Naive thymus-derived CD4-positive, alpha-beta T cell (primary cell): ENCODE results near the gene CBFA2T2. TPM values are rescaled to one million over a fixed set of nuclear protein-coding genes. Genes with fewer than 3 reads are reported as not detected.
A peak's percentile ranks its signal among the peaks of the same experiment; 100 is the strongest.
"Not testable (repeated sequence)": the region's sequence is repeated elsewhere in the genome, so short reads cannot be mapped to it uniquely, and the experiment has no call there.

Experiments
- ATAC-seq: fragments of 150-1000 bp; cut with Tn5 transposase; 2 replicates; pipeline ENCODE4 v1.10.0; 2021; ENCODE audit warnings: mild to moderate bottlenecking, moderate library complexity
- CTCF ChIA-PET: fragments of 350-600 bp; sonication (Branson Sonifier 250); formaldehyde crosslinking; loops from one replicate; lab custom pipeline; 2021; ENCODE audit warnings: antibody characterized with exemption; lab: Charles Lee
- POLR2A ChIA-PET: fragments of 350-600 bp; sonication (Branson Sonifier 250); formaldehyde crosslinking; loops from one replicate; lab custom pipeline; 2021; ENCODE audit warnings: antibody characterized with exemption, inconsistent platforms; lab: Charles Lee
- DNase-seq, 9 donors: peaks; one replicate each; pipeline versions ENCODE4 v3.0.0 to v3.0.0-alpha.2; 2020 to 2022; ENCODE audit warnings: mixed read lengths in 1 of 9
- H3K27ac ChIP-seq: one replicate; pipeline ENCODE4 v1.7.0; 2013; ENCODE audit warnings: mild to moderate bottlenecking, low read depth, low read length, moderate library complexity
- H3K27me3 ChIP-seq, 2 donors: one replicate each; pipeline ENCODE4 v1.7.0; 2013; ENCODE audit warnings: low read length in 2 of 2, mild to moderate bottlenecking in 2 of 2, moderate library complexity in 2 of 2; ENCODE audit not compliant: control insufficient read depth in 2 of 2, insufficient read depth in 2 of 2
- H3K36me3 ChIP-seq, 3 experiments: 1 replicate in 2 of 3; 2 replicates in 1 of 3; pipeline ENCODE4 v1.7.0; 2013; ENCODE audit warnings: low read length in 3 of 3, mild to moderate bottlenecking in 3 of 3, moderate library complexity in 1 of 3; ENCODE audit not compliant: insufficient read depth in 3 of 3, control insufficient read depth in 2 of 3
- H3K4me1 ChIP-seq, 2 donors: one replicate each; pipeline ENCODE4 v1.7.0; 2013; ENCODE audit warnings: low read length in 2 of 2, mild to moderate bottlenecking in 2 of 2, moderate library complexity in 1 of 2; ENCODE audit not compliant: control insufficient read depth in 2 of 2, insufficient read depth in 2 of 2
- H3K4me3 ChIP-seq: 2 replicates; pipeline ENCODE4 v1.7.0; 2013; ENCODE audit warnings: mild to moderate bottlenecking, low read length
- H3K9me3 ChIP-seq, 3 experiments: 1 replicate in 2 of 3; 2 replicates in 1 of 3; pipeline ENCODE4 v1.7.0; 2013; ENCODE audit warnings: low read length in 3 of 3; ENCODE audit not compliant: control insufficient read depth in 2 of 3
- H3K27ac Mint-ChIP-seq, 9 donors: one replicate each; pipeline ENCODE4 v1.8.0; 2020 to 2022; ENCODE audit warnings: mixed read lengths in 9 of 9, mild to moderate bottlenecking in 8 of 9, moderate library complexity in 5 of 9, inconsistent platforms in 2 of 9
- H3K27me3 Mint-ChIP-seq, 5 donors: one replicate each; pipeline ENCODE4 v1.8.0; 2021 to 2022; ENCODE audit warnings: mixed read lengths in 5 of 5, mild to moderate bottlenecking in 1 of 5
- H3K36me3 Mint-ChIP-seq, 5 donors: one replicate each; pipeline ENCODE4 v1.8.0; 2020 to 2022; ENCODE audit warnings: mixed read lengths in 5 of 5, mild to moderate bottlenecking in 3 of 5, inconsistent platforms in 1 of 5
- H3K4me1 Mint-ChIP-seq, 7 donors: one replicate each; pipeline ENCODE4 v1.8.0; 2020 to 2022; ENCODE audit warnings: mixed read lengths in 7 of 7, mild to moderate bottlenecking in 3 of 7, inconsistent platforms in 1 of 7
- H3K4me3 Mint-ChIP-seq, 10 donors: one replicate each; pipeline ENCODE4 v1.8.0; 2020 to 2022; ENCODE audit warnings: mild to moderate bottlenecking in 10 of 10, mixed read lengths in 10 of 10, moderate library complexity in 6 of 10, inconsistent platforms in 2 of 10
- H3K9me3 Mint-ChIP-seq, 11 donors: one replicate each; pipeline ENCODE4 v1.8.0; 2020 to 2022; ENCODE audit warnings: mixed read lengths in 11 of 11, mild to moderate bottlenecking in 4 of 11, inconsistent platforms in 1 of 11, moderate library complexity in 1 of 11
- intact Hi-C, 2 donors: fragments of 100-400 bp; cut with micrococcal nuclease; formaldehyde crosslinking; loops; one replicate each; pipeline ENCODE4 v1.15.1; 2023
- polyA plus RNA-seq, 2 donors: library from polyadenylated mRNA; unstranded; fragments of 300-500 nt; fragmentation: Illumina TruSeq; gene quantifications; one replicate each; pipeline ENCODE4 v1.2.3, GENCODE V29; 2021
- total RNA-seq, 6 experiments: library from RNA in 5 of 6; stranded (reverse) in 5 of 6; gene quantifications; 1 replicate in 5 of 6; 2 replicates in 1 of 6; pipeline ENCODE4 v1.2.3 and lab custom pipeline; 2021 to 2026

Gene CBFA2T2
- total and polyA plus RNA-seq, 7 experiments from 2014 or later, result 13.5 to 37.8 (median 26.8) TPM

GRCh38 chr20:33443512-33444239, 46.2 kb upstream of the CBFA2T2 start, which contains the start of gene SNTA1:
Gene SNTA1, minus strand, starts transcription at chr20:33443763. Its CDS starts 143 bp downstream, at chr20:33443620.
- peak within 1 kb of the TSS; percentile 96 for H3K4me3 ChIP-seq
- Mint-ChIP-seq H3K9me3 (peaks cover 0 to 2% (median 0%) of the 10 kb centered on the region in 11 donors), H3K27ac (peak within 1 kb of the TSS; percentile 69 to 95 (median 90)), H3K4me3 (peak within 1 kb of the TSS; percentile 82 to 96 (median 92)), H3K27me3 (peaks cover 0 to 19% (median 0%) of the 10 kb centered on the region in 5 donors), H3K36me3 (no peaks in the 10 kb centered on the region), H3K4me1 (peaks cover 16 to 32% (median 22%) of the 10 kb centered on the region in 7 donors)
- H3K36me3 ChIP-seq, result peaks cover 0 to 3% (median 0%) of the 10 kb centered on the region in 3 experiments
- POLR2A ChIA-PET, result interaction anchor here (1.0 to 2.0 kb wide), 5 partner anchors 42 to 289 kb away, joined by 3 to 11 read pairs (median 8); partner anchors contain the start of genes CBFA2T2, CDK5RAP1, PXMP4 and ZNF341
- no peaks in the 10 kb centered on the region for H3K9me3 ChIP-seq
- H3K4me1 ChIP-seq, result peaks cover 10 to 11% of the 10 kb centered on the region in 2 donors
- CTCF ChIA-PET, result interaction anchor here (1.1 to 2.2 kb wide), 3 partner anchors 14 to 224 kb away, joined by 5 to 10 read pairs (median 7); partner anchors contain the start of genes ACTL10 and CDK5RAP1
- intact Hi-C loops, result loop anchor here (1.0 to 10.0 kb wide), 12 partner anchors 42 to 669 kb away; partner anchors contain the start of genes CDK5RAP1 (in 2 of the 2), CHMP4B (in 2 of the 2), ACTL10 (in 1 of the 2) and EIF2S2 (in 1 of the 2)
- ATAC-seq (peak; percentile 84), DNase-seq (peak; percentile 51 to 90 (median 70))
- H3K27ac ChIP-seq, result peak within 1 kb of the TSS; percentile 62
- no peaks in the 10 kb centered on the region for H3K27me3 ChIP-seq

- peak overlapping the region; percentile 69 to 95 (median 90) for H3K27ac Mint-ChIP-seq
- ChIA-PET CTCF (interaction anchor here (0.6 to 2.2 kb wide), 5 partner anchors 10 to 223 kb away, joined by 3 to 10 read pairs (median 5); partner anchors contain the start of genes ACTL10 and CDK5RAP1), POLR2A (interaction anchor here (0.6 to 1.6 kb wide), 8 partner anchors 44 to 669 kb away, joined by 3 to 8 read pairs (median 4); partner anchors contain the start of genes CBFA2T2, CDK5RAP1, EIF2S2 and PXMP4)
- DNase-seq, result peak in 1 of 9 donors; percentile 23
- H3K27me3 Mint-ChIP-seq, result peaks cover 0 to 19% (median 0%) of the 10 kb centered on the region in 5 donors
- no peak for ATAC-seq
- Histone ChIP-seq H3K9me3 (no peaks in the 10 kb centered on the region), H3K4me1 (peaks cover 10 to 11% of the 10 kb centered on the region in 2 donors), H3K36me3 (peaks cover 0 to 3% (median 0%) of the 10 kb centered on the region in 3 experiments), H3K4me3 (peak overlapping the region; percentile 96), H3K27me3 (no peaks in the 10 kb centered on the region), H3K27ac (peak overlapping the region; percentile 58)
- peak overlapping the region; percentile 82 to 96 (median 92) for H3K4me3 Mint-ChIP-seq
- no peaks in the 10 kb centered on the region for H3K36me3 Mint-ChIP-seq
- H3K9me3 Mint-ChIP-seq, result peaks cover 0 to 2% (median 0%) of the 10 kb centered on the region in 11 donors
- intact Hi-C loops, result loop anchor here (1.0 to 10.0 kb wide), 12 partner anchors 44 to 667 kb away; partner anchors contain the start of genes ACTL10 (in 1 of the 2), CDK5RAP1 (in 1 of the 2), CHMP4B (in 1 of the 2) and EIF2S2 (in 1 of the 2)
- H3K4me1 Mint-ChIP-seq, result peaks cover 16 to 32% (median 22%) of the 10 kb centered on the region in 7 donors
These were observed 44.9 kb upstream of the CBFA2T2 start for GRCh38 chr20:33444797-33445560.

- ChIA-PET POLR2A (interaction anchor here (0.6 kb wide), 1 partner anchor 665 kb away, joined by 3 read pairs; no protein-coding TSS in a partner anchor), CTCF (interaction anchor here (0.7 to 2.0 kb wide), 2 partner anchors 111 to 222 kb away, joined by 5 to 7 read pairs; partner anchors contain the start of gene ACTL10)
- H3K4me1 ChIP-seq, result peaks cover 10 to 11% of the 10 kb centered on the region in 2 donors
- ATAC-seq (no peak), DNase-seq (no peak)
- H3K4me1 Mint-ChIP-seq, result peaks cover 16 to 32% (median 22%) of the 10 kb centered on the region in 7 donors
- peaks cover 0 to 3% (median 0%) of the 10 kb centered on the region in 3 experiments for H3K36me3 ChIP-seq
- H3K27ac Mint-ChIP-seq, result peak overlapping the region in 3 of 9 donors; percentile 4 to 57 (median 5)
- no peaks in the 10 kb centered on the region for H3K36me3 Mint-ChIP-seq
- H3K9me3 ChIP-seq, result no peaks in the 10 kb centered on the region
- intact Hi-C loops, result loop anchor here (1.0 to 10.0 kb wide), 4 partner anchors 43 to 351 kb away; partner anchors contain the start of gene ACTL10 (in 1 of the 2)
- no peak overlapping the region for H3K27ac ChIP-seq
- H3K27me3 Mint-ChIP-seq, result peaks cover 0 to 20% (median 0%) of the 10 kb centered on the region in 5 donors
- H3K4me3 ChIP-seq, result no peak overlapping the region
- peak overlapping the region in 1 of 10 donors; percentile 34 for H3K4me3 Mint-ChIP-seq
- H3K27me3 ChIP-seq, result no peaks in the 10 kb centered on the region
- peaks cover 0 to 2% (median 0%) of the 10 kb centered on the region in 11 donors for H3K9me3 Mint-ChIP-seq
These were observed 43.8 kb upstream of the CBFA2T2 start for GRCh38 chr20:33445881-33446625.

- intact Hi-C loops, result no loop called here
- Mint-ChIP-seq H3K4me3 (no peak overlapping the region), H3K36me3 (no peaks in the 10 kb centered on the region), H3K9me3 (peaks cover 0 to 1% (median 0%) of the 10 kb centered on the region in 11 donors), H3K27me3 (peaks cover 0 to 5% (median 0%) of the 10 kb centered on the region in 5 donors), H3K4me1 (peaks cover 0 to 7% (median 1%) of the 10 kb centered on the region in 7 donors), H3K27ac (no peak overlapping the region)
- DNase-seq (no peak), ATAC-seq (no peak)
- POLR2A ChIA-PET, result interaction anchor here (1.3 kb wide), 1 partner anchor 220 kb away, joined by 3 read pairs; no protein-coding TSS in a partner anchor
- Histone ChIP-seq H3K4me3 (no peak overlapping the region), H3K27me3 (no peaks in the 10 kb centered on the region), H3K9me3 (no peaks in the 10 kb centered on the region), H3K36me3 (no peaks in the 10 kb centered on the region), H3K27ac (no peak overlapping the region), H3K4me1 (no peaks in the 10 kb centered on the region)
- CTCF ChIA-PET, result interaction anchor here (1.5 kb wide), 1 partner anchor 218 kb away, joined by 5 read pairs; no protein-coding TSS in a partner anchor
These were observed 39.0 kb upstream of the CBFA2T2 start for GRCh38 chr20:33450867-33451266.

- peak; percentile 49 to 83 (median 71) for DNase-seq
- not testable (repeated sequence) for H3K9me3 ChIP-seq, H3K9me3 Mint-ChIP-seq, H3K27me3 Mint-ChIP-seq, H3K36me3 Mint-ChIP-seq, H3K4me1 ChIP-seq, H3K27ac ChIP-seq, H3K4me3 Mint-ChIP-seq, H3K27me3 ChIP-seq, H3K4me3 ChIP-seq, H3K36me3 ChIP-seq, H3K4me1 Mint-ChIP-seq
- CTCF ChIA-PET, result interaction anchor here (0.7 to 1.0 kb wide), 5 partner anchors 13 to 271 kb away, joined by 3 to 16 read pairs (median 4); partner anchors contain the start of genes ACTL10 and SNTA1
- intact Hi-C loops, result loop anchor here (1.0 to 5.0 kb wide), 6 partner anchors 196 to 670 kb away; partner anchors contain the start of gene ZNF341 (in 2 of the 2)
- ATAC-seq, result peak; percentile 97
- POLR2A ChIA-PET, result interaction anchor here (0.8 to 1.1 kb wide), 3 partner anchors 209 to 212 kb away, joined by 3 to 4 read pairs (median 4); partner anchors contain the start of gene ACTL10
- peak overlapping the region in 1 of 9 donors; percentile 47 for H3K27ac Mint-ChIP-seq
These were observed 32.8 kb upstream of the CBFA2T2 start for GRCh38 chr20:33456916-33457642.
